ENCODE results near the gene ASB7. TPM values are rescaled to one million over a fixed set of nuclear protein-coding genes. Genes with fewer than 3 reads are reported as not detected.

ASB7 gene
- total RNA-seq, 1 experiment from 2014 or later = 12.9 TPM

- no peak for TF ChIP-seq ARID4B (CRISPR knock-in tag; IDR thresholded peaks at IDR 0.05; ENCODE audit: borderline replicate concordance)
- no peak for TF ChIP-seq HMGA2 (CRISPR knock-in tag; IDR thresholded peaks at IDR 0.05)
- no peak for TF ChIP-seq RELA (CRISPR knock-in tag; IDR thresholded peaks at IDR 0.05; ENCODE audit: borderline replicate concordance)
- TF ChIP-seq ESRRA (CRISPR knock-in tag; IDR thresholded peaks at IDR 0.05; ENCODE audit: borderline replicate concordance) = no peak
These were observed 3.7 kb upstream of the ASB7 start (continued) for GRCh38 chr15:100598655-100599054.

- Mint-ChIP-seq H3K4me3 (no peak overlapping the region), H3K4me1 (peaks cover 8% of the 10 kb centered on the region), H3K27me3 (ENCODE audit: low read depth) (no peaks in the 10 kb centered on the region), H3K27ac (no peak overlapping the region), H3K36me3 (peaks cover 11% of the 10 kb centered on the region; the same call in 1 of the 2 replicates), H3K9me3 (no peaks in the 10 kb centered on the region)
- no peak for DNase-seq (ENCODE audit: low spot score)
- TF ChIP-seq GTF2I (CRISPR knock-in tag; conservative IDR thresholded peaks at IDR 0.05) (no peak), USF1 (CRISPR knock-in tag; IDR thresholded peaks at IDR 0.05) (peak; percentile 42; the same call in 1 of the 2 replicates)
- ChIA-PET CTCF (interaction anchor here (1.3 to 2.7 kb wide), 2 partner anchors 251 to 407 kb away, joined by 4 to 37 read pairs; no protein-coding TSS in a partner anchor), POLR2A (no interaction called here)
- ATAC-seq = no peak
These were observed 1.2 kb upstream of the ASB7 start for GRCh38 chr15:100601163-100601562.

- no peak for TF ChIP-seq ATF2 (CRISPR knock-in tag; IDR thresholded peaks at IDR 0.05; ENCODE audit: borderline replicate concordance, low read depth)
- TF ChIP-seq, protein P1, sequence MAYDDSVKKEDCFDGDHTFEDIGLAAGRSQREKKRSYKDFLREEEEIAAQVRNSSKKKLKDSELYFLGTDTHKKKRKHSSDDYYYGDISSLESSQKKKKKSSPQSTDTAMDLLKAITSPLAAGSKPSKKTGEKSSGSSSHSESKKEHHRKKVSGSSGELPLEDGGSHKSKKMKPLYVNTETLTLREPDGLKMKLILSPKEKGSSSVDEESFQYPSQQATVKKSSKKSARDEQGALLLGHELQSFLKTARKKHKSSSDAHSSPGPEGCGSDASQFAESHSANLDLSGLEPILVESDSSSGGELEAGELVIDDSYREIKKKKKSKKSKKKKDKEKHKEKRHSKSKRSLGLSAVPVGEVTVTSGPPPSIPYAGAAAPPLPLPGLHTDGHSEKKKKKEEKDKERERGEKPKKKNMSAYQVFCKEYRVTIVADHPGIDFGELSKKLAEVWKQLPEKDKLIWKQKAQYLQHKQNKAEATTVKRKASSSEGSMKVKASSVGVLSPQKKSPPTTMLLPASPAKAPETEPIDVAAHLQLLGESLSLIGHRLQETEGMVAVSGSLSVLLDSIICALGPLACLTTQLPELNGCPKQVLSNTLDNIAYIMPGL (CRISPR knock-in tag; IDR thresholded peaks at IDR 0.05) = no peak
- TF ChIP-seq OVOL2 (CRISPR knock-in tag; IDR thresholded peaks at IDR 0.05; ENCODE audit: borderline replicate concordance) = no peak
- TF ChIP-seq E2F5 (CRISPR knock-in tag; IDR thresholded peaks at IDR 0.05) = no peak
- H3K4me3 Mint-ChIP-seq = no peak overlapping the region
- ChIA-PET POLR2A (no interaction called here), CTCF (interaction anchor here (0.9 to 2.7 kb wide), 8 partner anchors 31 to 407 kb away, joined by 3 to 37 read pairs (median 4); partner anchors contain the start of gene ADAMTS17)
- H3K4me1 Mint-ChIP-seq = peaks cover 8% of the 10 kb centered on the region
- peaks cover 13% of the 10 kb centered on the region; the same call in 1 of the 2 replicates for H3K36me3 Mint-ChIP-seq
- peak; percentile 7 for ATAC-seq
- DNase-seq (ENCODE audit: low spot score) = no peak
- no peak overlapping the region for H3K27ac Mint-ChIP-seq
- no peaks in the 10 kb centered on the region for H3K27me3 Mint-ChIP-seq (ENCODE audit: low read depth)
- H3K9me3 Mint-ChIP-seq = no peaks in the 10 kb centered on the region
These were observed 749 bp upstream of the ASB7 start for GRCh38 chr15:100601617-100602063.

All from WTC11 (cell line).